Epithelial cell of esophagus (primary cell): ENCODE measurements around the gene ALDH1L2.
A peak's percentile ranks its signal among the peaks of the same experiment; 100 is the strongest.

Source experiments
- DNase-seq: peaks from one replicate; pipeline ENCODE4 v3.0.0; 2010; ENCODE audit warnings: low read depth
- H3K4me3 ChIP-seq: 2 replicates; pipeline ENCODE4 v1.5.1; 2011; ENCODE audit warnings: mild to moderate bottlenecking, low read length, control low read depth
- CTCF ChIP-seq: IDR thresholded peaks from 2 replicates; pipeline ENCODE4 v1.5.1; 2011; ENCODE audit warnings: low read depth, mild to moderate bottlenecking, low read length, control low read depth, inconsistent platforms; ENCODE audit not compliant: insufficient read depth; ENCODE audit errors: missing control alignments

ALDH1L2 gene

GRCh38 chr12:105040476-105040875, 43.8 kb downstream of the ALDH1L2 start:
- H3K4me3 ChIP-seq = no peak overlapping the region
- no peak for TF ChIP-seq CTCF
- DNase-seq = no peak

- peak; percentile 18 for DNase-seq
- TF ChIP-seq CTCF = no peak
Observed at GRCh38 chr12:105036937-105037649, 47.2 kb downstream of the ALDH1L2 start.

GRCh38 chr12:105033851-105034250, 50.4 kb downstream of the ALDH1L2 start:
- TF ChIP-seq CTCF = no peak
- H3K4me3 ChIP-seq = no peak overlapping the region
- DNase-seq = no peak

More at GRCh38 chr12:105036937-105037649, 47.2 kb downstream of the ALDH1L2 start:
- no peak overlapping the region for H3K4me3 ChIP-seq

- no peak for TF ChIP-seq CTCF
- H3K4me3 ChIP-seq = no peak overlapping the region
- DNase-seq = no peak
Observed at GRCh38 chr12:105032703-105033357, 51.4 kb downstream of the ALDH1L2 start.

- TF ChIP-seq CTCF = no peak
- H3K4me3 ChIP-seq = no peak overlapping the region
- no peak for DNase-seq
Observed at GRCh38 chr12:105030820-105031807, 53.1 kb downstream of the ALDH1L2 start.

- H3K4me3 ChIP-seq = no peak overlapping the region
- no peak for DNase-seq
- no peak for TF ChIP-seq CTCF
Observed at GRCh38 chr12:105026411-105026810, 57.8 kb downstream of the ALDH1L2 start.
